NCI-H69 (cell line): Measurements from ENCODE around the gene NBDY.

Experiments used
- DNase-seq: peaks from one replicate; lab custom pipeline; 2025; lab: John Stamatoyannopoulos, UW

The NBDY gene

DNA sequence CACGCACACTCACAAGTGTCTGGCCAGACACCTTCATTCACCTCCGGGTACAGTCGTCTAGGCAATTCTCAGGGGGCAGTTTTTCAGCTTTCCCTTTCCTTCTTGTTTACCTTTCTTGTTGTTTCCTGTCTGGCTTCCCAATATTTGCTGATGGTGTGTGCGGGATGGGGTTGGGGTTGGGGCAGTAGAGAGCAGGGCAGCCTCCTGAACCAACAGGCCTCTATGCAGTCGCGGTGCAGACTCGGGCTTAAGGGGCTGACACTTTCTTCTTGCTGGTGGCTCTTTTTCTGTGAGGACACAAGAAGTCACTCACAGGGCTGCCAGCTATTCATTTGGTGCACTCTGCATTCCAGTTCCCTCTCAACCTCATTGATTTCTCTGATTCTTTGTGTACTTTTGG is 56.4 kb downstream of the NBDY start:
- DNase-seq = no peak

DNA sequence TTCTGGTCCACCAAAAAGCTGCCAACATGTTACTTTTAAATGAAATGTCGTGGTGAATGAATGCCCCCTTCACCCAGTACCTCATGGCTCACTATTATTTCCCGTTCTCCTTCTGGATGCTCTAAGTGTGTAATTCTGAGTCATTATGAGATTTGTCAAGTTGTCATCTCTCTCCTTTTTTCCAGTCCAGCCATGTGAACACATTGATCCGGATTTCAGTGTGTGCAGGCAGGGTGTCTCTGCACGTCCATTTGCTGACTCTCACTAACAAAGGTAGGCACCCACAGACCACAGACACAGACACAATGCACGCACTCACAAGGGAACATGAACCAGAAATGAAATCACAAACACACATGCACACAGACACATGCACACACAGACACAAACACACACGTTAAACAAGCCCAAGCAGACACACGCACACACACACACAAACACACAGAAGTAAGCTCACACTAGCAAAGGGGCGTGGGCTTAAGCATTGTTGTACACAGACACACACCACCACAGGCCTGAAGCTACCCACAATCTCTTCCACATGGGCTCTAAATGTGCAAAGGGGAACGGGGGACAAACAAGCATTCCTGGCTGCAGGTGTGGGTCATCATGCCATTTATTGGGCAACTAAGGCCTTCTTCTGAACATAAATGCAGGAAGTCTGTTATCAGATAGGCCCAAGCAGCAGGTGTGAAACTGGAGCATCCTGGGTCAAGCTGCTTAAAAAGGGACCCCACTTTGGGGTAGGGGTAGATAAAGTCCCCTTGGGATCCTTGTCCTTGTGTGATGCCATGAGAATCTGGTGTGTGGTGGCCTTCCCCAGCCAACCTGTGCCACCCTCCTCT is 58.1 kb downstream of the NBDY start:
- DNase-seq = no peak

DNA sequence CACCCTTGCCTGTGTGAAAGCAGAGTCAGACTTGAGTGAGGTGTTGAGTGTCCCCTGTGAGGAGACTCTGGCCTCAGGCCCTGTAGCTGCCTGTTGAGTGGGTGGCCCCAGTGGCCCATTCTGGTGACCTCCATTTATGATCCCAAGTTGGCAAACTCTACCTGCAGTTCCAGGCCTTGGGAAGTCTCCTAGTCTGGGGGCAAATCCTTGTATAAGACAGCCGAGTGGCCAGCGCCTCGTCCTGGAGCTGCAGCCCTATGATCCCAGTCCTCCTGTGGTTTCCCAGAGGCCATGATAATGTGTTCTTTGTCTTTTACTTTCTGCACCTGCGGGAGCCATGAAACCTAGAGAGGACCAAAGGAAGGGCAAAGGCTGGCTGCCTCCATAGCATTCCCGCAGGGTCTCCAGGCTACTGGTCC is 58.7 kb downstream of the NBDY start:
- DNase-seq = no peak

DNA sequence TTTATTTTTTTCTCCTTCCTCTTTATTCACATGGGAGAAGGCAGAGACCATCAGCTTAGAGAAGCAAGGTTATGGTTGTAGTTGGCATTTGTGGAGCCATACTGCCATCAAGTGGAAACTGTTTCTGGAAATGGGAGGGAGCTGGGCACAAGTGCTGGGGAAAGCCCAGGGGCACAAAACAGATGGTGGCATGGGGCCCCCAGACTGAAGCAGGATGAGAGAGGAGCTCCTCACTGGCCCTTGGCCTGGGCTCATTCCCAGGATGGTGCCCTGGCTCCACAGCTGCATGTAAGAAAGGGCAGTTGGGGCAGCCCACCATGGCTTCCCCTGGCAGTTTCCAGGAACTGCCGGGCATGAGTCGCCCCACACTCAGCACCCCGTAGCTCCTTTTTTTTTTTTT is 59.2 kb downstream of the NBDY start:
- DNase-seq = no peak

DNA sequence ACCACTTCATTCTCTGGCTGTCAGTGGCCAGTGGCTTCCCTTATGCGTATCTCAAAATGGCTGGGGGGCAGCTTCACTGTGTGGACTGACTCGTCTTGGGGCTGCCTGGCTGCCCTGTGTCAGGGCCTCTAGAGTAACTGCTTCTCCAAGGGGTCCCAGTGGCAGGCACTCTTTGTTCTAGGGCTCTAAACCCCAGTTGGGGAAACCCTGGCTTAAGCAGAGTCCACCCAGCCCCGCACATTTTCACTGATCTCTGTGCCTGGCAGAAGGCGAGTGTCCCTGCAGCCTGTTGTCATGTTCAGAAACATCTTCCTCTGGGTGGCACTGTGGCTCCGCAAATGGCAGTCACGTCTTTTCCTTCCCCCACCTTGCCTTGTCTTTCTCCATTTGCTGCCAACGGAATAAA is 59.7 kb downstream of the NBDY start:
- DNase-seq = no peak

DNA sequence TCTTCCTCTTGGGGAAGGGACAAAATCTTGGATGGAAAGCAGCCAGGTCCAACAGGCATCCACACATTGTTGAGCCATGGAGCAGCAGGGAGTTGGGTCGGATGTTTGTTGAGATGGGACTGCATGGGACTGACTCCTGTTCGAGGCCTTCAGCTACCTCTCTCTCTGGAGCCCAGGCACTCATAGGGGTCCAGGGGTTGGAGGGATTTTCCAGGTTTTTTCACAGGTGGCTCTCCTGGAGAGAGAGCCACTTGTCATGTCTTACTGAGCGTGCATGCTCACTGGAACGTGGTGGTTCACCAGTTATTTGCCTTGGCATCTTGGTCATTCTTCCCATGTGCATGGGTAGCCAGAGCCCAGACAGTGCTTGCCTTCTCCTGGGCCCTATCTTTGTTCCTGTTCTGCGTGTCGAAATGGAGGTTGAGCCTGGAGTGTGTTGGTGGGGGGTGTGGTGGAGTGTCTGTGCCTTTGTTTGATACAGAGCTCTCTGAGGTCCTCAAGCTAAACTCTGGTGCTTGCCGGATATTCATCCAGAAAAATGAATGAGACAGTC is 60.6 kb downstream of the NBDY start:
- no peak for DNase-seq

DNA sequence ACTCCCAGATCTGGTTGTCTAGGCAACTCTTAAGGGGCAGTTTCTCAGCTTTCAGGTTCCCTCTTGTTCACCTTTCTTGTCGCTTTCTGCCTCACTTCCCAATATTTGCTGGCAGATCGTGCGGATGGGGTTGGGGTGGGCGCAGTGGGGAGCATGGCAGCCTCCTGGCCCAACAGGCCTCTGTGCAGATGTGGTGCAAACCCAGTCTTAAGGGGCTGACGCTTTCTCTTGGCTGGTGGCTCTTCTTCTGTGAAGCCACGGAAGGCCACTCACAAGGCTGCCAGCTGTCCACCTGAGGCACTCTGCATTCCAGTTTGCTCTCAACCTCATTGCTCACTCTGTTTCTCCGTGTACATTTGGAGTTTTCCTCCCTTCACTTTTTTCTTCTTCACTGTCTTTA is 61.7 kb downstream of the NBDY start:
- DNase-seq = no peak

DNA sequence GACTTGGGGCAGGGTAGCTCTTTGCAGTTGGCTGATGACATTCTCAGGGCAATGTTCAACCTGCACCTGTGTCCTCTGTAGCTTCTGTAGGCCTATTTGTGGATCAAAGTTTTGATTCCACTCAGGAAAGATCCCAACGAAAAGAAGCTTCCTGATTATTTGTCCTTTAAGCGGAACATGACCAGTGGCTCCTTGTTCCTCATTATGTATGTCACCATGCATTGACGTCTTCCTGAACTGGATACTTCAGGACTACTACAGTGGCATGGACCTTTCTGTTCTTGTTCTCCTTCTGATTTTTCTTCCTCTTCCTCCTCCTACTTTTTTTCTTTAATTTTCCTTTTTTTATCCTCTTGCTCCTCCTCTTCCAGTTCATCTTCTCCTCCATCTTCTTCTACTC is 62.4 kb downstream of the NBDY start:
- DNase-seq = no peak

DNA sequence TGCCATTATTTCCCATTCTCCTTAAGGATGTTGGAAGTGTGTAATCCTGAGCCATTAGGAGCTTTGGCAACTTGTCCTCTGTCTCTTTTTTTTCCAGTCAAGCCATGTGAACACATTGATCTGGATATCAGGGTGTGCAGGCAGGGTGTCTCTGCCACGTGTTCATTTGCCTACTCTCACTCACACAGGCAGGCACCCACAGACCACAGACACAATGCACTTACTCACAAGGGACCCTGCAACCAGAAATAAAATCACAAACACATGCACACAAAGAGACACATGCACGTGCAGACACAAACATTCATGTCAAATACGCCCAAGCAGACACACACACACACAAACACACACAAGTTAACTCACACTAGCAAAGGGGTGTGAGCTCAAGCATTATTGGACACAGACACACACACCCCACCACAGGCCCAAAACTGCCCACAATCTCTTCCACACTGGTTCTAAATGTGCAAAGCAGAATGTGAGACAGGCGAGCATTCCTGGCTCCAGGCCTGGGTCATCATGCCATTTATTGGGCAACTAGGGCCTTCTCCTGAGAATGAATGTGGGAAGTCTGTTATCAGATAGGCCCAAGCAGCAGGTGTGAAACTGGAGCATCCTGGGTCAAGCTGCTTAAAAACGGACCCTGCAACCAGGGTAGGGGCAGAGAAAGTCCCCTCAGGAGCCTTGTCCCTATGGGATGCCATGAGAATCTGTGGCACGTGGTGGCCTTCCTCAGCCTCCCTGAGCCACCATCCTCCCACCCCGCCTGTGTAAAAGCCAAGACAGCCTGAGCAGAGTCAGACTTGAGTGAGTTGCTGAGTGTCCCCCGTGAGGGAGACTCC is 63.4 kb downstream of the NBDY start:
- no peak for DNase-seq

DNA sequence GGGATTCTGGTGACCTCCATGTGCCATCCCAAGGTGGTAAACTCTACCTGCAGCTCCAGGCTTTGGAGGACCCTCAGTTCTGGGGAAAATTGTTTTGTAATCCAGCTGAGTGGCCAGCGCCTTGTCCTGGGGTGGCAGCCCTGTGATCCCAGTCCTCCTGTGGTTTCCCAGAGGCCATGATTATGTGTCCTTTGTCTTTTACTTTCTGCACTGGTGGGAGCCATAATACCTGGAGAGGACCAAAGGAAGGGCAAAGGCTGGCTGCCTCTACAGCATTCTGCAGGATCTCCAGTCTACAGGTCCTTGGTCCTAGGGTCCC is 64.0 kb downstream of the NBDY start:
- no peak for DNase-seq

DNA sequence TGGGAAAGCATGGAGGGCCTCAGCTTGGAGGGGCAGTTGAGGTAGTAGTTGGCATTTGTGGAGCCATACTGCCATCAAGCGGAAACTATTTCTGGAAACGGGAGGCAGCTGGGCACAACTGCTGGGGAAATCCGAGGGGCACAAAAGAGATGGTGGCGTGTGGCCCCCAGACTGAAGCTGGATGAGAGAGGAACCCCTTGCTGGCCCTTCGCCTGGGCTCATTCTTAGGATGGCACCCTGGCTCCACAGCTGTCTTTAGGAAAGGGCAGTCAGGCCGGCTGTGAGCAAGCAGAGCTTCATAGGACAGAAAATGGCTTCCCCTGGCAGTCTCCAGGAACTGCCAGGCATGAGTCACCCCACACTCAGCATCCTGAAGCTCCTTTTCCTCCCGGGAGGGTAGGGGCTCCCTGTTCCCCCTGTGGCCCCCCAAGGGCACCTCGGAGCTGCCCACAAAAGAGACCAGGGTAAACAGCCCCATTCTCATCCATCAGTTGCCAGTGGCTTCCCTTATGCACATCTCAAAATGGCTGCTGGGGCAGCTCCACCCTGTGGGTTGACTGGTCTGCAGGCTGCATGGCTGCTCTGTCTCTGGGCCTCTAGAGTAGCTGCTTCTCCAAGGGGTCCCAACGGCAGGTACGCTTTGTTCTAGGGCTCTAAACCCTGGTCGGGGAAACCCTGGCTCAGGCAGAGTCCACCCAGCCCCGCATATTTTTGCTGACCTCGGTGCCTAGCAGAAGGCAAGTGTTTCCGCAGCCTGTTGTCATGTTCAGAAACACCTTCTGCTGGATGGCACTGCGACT is 64.7 kb downstream of the NBDY start:
- DNase-seq = no peak

DNA sequence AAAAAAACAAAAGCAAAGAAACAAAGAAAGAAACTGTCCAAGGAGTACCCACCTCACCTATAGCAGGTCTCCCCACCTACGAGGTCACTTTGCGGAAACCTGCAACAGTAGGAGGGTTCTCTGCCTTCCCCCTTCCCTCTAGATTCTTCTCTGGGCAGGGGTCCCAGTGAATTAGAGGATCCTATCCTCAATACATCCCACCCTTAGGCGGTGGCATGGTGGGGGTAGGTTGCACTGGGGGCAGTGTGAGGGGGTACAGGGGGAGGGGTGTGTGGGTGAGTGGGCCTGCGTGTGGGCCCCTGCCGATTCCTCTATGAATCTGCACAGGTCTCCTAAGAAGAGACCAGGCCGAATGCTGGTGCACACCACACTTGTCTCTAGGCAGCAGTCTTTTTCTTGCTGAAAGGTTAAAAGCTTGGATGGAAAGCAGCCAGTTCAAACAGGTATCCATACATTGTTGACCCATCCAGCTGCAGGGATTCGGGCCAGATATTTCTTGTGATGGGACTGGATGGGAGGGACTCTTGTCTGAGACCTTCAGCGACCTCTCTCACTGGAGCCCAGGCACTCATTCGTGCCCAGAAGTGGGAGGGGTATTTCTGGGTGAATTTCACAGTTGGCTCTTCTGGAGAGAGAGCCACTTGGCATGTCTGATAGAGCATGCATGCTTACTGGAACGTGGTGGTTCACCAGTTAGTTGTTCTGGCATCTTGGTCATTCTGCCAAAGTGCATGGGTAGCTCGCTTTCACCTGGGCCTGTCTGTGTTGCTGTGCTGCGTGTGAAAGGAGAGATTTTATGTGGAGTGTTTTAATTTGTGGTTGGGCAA is 65.6 kb downstream of the NBDY start:
- DNase-seq = no peak

DNA sequence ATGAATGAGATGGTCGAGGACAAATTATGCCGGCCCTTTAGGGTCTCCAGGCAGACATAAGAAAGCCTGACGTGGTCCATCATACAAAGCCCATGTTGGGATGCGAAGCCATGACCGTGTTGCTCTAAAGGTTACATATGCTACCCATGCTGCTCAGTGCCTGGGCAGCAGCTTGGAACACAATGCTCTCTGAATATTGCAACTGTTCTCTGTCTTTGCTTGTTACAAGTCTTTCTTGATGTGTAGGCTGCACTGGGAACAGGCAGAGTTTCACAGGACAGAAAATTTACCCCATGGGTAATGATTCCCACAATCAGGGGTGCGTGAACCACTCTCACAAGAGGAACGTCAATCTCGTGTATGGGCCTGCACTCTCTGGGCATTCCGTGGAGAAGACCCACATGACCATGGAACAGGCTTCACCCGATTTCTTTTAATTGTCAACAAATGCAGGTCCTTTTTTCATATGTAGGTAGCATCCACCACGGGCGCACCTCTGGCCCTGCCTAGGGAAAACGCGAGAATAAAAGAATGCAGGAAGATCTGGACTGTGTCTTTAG is 66.3 kb downstream of the NBDY start:
- DNase-seq = no peak

DNA sequence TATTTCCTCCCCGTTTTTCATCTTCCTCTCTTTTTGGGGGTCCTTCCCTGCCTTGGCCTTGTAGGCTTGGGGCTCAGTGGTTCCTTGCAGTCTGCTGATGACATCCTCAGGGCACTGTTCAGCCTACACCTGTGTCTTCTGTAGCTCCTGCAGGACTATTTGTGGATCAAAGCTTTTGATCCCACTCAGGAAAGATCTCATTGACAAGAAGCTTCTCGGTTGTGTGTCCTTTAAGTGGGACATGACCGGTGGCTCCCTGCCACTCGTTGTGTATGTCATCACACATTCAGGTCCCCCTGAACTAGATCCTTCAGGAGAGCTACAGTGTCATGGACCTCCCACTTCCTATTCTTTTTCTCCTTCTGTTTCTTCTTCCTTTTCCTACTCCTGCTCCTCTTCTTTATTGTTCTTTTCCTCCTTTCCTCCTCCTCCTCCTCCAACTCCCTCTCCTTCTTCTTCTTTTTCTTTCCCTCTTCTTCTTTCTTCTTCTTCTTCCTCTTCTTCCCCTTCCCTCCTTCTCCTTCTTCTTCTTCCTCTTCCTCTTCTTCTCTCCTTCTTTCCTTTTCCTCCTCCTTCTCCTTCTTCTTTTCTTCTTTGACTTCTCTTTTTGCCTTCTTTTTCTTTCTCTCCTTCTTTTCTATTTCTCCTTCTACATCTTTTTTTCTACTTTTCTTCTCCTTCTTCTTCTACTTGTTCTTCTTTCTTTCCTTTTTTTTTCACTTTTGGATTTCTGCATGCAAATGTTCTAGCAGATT is 67.8 kb downstream of the NBDY start:
- DNase-seq = no peak

DNA sequence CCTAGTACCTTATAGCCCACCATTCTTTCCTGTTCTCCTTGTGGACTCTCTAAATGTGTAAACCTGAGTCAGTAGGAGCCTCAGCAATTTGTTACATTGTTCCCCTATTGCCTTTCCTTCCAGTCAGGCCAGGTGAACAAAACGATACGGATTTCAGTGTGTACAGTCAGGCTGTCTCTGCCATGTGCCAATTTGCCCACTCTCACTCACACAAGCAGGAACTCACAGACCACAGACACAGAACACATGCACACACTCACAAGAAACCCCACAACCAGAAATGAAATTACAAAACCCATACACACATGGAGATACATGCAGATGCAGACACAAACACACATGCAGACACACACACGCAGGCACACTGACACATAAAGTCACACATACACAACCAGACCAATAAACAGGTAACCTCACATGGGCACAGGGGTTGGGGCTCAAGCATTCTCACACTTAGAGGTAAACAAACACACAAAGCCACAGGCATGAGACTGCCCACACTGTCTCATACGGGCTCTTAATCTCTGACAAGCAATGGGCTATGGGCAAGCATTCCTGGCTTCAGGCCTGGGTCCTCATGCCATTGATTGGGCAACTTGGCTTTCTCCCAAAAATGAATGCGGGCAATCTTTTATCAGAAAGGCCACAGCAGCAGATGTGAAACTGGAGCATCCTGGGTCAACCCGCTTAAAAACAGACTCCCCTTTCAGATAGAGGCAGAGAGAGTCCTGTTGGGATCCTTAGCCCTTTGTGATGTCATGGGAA is 68.7 kb downstream of the NBDY start:
- no peak for DNase-seq

DNA sequence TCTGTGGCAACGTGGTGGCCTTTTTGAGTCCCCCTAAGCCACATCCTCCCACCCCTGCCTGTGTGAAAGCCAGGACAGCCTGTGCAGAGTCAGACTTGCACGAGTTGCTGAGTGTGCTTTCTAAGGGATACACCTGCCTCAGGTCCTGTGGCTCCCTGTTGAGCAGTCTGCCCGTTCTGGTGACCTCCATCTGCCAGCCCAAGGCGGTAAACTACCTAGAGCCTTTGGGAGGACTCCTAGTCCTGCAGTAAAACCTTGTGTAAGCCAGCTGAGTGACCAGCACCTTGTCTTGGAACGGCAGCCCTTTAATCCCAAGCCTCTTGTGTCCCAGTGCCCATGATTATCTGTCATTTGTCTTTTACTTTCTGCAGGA is 69.3 kb downstream of the NBDY start:
- DNase-seq = no peak

DNA sequence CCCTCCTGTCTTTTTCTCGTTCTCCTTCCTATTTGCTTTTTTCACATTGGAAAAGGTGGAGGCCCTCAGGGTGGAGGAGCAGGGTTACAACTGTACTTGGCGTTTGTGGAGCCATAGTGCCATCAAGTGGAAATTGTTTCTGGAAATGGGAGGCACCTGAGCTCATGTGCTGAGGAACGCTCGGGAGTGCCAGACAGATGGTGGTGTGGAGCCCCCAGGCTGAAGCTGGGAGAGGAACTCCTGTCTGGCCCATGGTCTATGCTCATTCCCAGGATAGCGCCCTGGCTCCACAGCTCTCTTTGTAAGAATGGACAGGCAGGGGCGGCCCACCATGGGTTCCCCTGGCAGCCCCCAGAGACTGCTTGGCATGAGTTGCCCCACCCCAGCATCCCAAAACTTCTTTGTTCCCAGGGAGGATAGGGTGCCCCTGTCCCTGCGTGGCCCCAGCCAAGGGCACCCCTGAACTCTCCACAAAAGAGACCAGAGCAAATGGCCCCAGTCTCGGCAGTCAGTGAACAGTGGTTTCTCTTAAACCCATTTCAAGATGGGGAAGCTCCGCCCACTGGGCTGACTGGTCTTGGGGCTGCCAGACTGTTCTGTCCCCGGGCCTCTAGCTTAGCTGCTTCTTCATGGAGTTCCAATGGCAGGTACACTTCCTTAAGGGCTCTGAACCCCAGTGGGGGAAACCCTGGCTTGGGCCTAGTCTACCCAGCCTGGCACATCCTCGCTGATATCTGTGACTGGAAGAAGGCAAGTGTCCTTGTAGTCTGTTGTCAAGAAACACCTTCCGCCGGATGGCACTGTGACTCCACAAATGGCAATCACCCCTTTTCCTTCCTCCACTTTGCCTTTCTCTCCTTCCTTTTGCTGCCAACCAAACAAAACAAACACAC is 70.1 kb downstream of the NBDY start:
- no peak for DNase-seq

DNA sequence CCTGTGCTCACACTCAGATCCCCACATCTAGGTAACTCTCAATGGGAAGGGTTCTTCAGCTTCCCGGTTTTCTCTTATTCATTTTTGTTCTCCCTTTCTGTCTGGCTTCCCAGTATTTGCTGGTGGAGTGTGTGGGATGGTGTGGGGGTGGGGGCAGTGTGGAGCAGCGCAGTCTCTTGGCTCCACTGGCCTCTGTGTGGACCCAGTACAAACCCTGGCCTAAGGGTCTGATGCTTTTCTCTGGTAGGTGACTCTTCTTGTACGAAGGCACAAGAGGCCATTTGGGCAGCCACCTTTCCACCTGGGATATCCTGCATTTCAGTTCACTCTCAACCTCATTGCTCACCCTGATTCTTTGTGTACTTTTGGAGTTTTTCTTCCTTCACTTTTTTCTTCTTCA is 71.3 kb downstream of the NBDY start:
- DNase-seq = no peak

DNA sequence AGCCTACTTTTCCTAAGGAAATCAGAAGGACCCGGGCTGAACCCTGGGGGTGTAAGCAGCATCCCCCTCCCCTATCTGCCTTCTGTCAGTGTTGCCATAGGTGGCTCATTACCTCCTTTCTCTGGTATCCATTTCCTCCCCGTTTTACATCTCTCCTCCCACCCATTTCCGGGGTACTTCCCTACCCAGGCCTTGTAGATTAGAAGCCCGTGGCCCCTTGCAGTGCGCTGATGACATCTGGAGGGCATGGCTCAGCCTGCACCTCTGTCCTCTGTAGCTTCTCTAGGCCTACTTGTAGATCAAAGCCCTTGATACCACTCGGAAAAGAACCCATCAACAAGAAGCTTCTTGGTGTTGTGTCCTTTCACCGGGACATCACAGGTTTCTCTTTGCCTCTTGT is 71.8 kb downstream of the NBDY start:
- no peak for DNase-seq
